ENCODE measurements around the gene EXOC3. TPM values are rescaled to one million over a fixed set of nuclear protein-coding genes. Genes with fewer than 3 reads are reported as not detected.

EXOC3 gene
- total RNA-seq, 3 donors from 2014 or later: 49.8 to 63.7 (median 53.3) TPM

DNA sequence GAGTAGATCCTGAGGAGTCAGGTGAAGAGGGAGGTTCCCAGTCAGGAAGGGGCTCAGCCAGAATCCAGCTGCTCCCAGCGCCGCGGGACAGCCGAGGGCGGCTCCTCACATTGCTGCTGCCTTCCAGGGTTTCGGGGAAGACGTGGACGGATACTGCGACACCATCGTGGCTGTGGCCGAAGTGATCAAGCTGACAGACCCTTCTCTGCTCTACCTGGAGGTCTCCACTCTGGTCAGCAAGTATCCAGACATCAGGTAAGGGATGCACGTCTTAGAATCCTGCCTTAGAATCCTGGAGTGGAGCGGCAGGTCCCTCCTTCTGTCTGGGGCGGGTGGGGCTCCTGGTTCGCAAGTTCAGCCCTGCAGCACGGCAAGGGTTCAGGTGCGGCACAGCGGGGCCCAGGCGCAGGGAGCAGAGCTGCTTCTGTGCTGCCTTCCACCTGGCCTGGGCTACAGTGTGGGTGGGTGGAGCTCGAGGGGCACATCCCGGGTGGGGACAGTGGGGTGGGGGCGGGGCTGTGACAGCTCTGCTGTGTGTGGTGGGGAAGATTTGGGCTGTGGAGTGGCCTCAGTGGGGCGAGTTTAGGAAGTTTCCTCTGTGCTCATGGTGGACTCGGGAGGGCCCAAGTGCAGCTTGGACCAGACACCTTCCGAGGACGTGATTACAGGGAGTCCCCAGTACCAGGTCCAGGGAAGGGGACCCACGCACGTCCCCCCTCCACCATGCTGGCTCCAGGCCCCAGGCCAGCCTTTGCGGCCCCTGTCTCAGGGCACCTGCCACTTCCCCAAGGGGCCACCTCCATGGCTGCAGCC, 22.8 kb downstream of the EXOC3 start:
- DNase-seq (ENCODE audit: low spot score in 2 of 2): peak in 1 of 2 donors; percentile 44
- Histone ChIP-seq H3K27ac (no peak overlapping the region), H3K4me1 (no peaks in the 10 kb centered on the region), H3K27me3 (no peaks in the 10 kb centered on the region), H3K4me3 (no peak overlapping the region), H3K36me3 (no peaks in the 10 kb centered on the region), H3K9me3 (no peaks in the 10 kb centered on the region)
- TF ChIP-seq POLR2A (IDR thresholded peaks at IDR 0.05) (no peak), CTCF (IDR thresholded peaks at IDR 0.05) (no peak), POLR2AphosphoS5 (IDR thresholded peaks at IDR 0.05) (no peak)
- intact Hi-C loops (cut with DNase I; ENCODE audit: low total_unique reads): no loop called here

DNA sequence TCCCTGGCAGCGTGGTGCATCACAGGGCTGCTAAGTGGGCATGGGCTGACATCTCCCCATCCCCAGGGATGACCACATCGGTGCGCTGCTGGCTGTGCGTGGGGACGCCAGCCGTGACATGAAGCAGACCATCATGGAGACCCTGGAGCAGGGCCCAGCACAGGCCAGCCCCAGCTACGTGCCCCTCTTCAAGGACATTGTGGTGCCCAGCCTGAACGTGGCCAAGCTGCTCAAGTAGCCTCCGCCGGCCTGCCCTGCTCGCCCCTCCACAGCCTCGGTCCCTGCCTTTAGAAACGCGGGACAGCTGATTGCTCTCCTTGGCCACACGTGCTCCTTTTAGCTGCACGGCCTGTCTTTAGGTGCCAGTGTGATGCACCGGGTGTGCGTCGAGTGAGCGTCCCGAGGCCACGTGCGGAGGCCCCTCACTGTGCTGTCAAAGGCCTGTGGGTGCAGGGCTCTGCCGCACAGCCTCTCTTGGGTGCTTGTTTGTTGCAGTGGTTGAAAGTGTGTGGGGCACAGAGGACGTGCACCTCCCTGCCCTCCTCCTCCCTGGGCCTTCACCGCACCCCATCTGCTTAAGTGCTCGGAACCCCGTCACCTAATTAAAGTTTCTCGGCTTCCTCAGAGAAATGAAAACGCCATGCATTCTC, 23.8 kb downstream of the EXOC3 start:
- TF ChIP-seq POLR2AphosphoS5 (IDR thresholded peaks at IDR 0.05) (no peak), CTCF (IDR thresholded peaks at IDR 0.05) (no peak), POLR2A (IDR thresholded peaks at IDR 0.05) (no peak)
- Histone ChIP-seq H3K9me3 (no peaks in the 10 kb centered on the region), H3K4me3 (no peak overlapping the region), H3K27me3 (no peaks in the 10 kb centered on the region), H3K27ac (no peak overlapping the region), H3K4me1 (no peaks in the 10 kb centered on the region), H3K36me3 (no peaks in the 10 kb centered on the region)
- DNase-seq (ENCODE audit: low spot score in 2 of 2): peak in 1 of 2 donors; percentile 47
- intact Hi-C loops (cut with DNase I; ENCODE audit: low total_unique reads): no loop called here

GRCh38 chr5:468401-468800, 25.4 kb downstream of the EXOC3 start:
- no peaks in the 10 kb centered on the region for H3K27me3 ChIP-seq
- H3K27ac ChIP-seq: no peak overlapping the region
- H3K36me3 ChIP-seq: no peaks in the 10 kb centered on the region
- DNase-seq (ENCODE audit: low spot score in 2 of 2): peak in 1 of 2 donors; percentile 34
- no peaks in the 10 kb centered on the region for H3K4me1 ChIP-seq
- H3K9me3 ChIP-seq: no peaks in the 10 kb centered on the region
- TF ChIP-seq POLR2AphosphoS5 (IDR thresholded peaks at IDR 0.05): no peak
- intact Hi-C loops (cut with DNase I; ENCODE audit: low total_unique reads): no loop called here
- H3K4me3 ChIP-seq: no peak overlapping the region

DNA sequence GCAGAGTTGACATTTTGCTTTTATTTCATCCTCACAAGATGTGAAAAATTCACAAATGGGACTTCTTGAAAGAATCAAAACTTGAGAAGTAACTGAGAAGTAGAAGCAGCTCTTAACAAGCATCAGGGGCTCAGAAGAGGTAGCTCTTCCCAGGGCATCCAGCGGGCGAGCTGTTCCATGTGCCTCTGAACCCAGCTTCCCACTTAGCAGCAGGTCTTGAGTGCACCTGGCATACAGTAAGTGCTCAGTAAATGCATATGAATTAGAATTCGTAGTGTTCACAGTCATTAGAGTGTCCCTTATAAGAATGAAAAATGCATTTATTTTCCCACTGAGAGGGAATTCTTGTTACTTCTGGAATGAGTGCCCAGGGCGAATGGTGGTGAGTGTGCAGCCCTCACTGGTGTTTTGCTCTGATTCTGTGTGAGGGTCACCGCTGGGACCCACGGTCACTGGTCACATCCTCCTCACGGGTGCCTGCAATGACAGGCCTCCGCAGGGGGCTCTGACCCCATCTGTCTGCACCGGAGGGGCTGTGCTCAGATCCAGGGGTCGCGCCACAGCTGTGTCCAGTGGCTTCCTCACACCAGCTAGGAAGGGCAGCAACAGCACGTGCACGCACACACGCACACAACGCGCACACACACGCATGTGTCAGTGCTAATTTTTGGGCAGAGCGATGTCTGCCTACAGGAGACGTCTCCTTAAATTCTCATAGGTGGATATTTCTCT, 26.9 kb downstream of the EXOC3 start:
- TF ChIP-seq CTCF (IDR thresholded peaks at IDR 0.05) (no peak), POLR2A (IDR thresholded peaks at IDR 0.05) (no peak), POLR2AphosphoS5 (IDR thresholded peaks at IDR 0.05) (no peak)
- Histone ChIP-seq H3K27ac (no peak overlapping the region), H3K27me3 (peaks cover 0 to 3% of the 10 kb centered on the region in 2 donors), H3K9me3 (no peaks in the 10 kb centered on the region), H3K4me1 (no peaks in the 10 kb centered on the region), H3K36me3 (no peaks in the 10 kb centered on the region), H3K4me3 (no peak overlapping the region)
- intact Hi-C loops (cut with DNase I; ENCODE audit: low total_unique reads): no loop called here
- DNase-seq (ENCODE audit: low spot score in 2 of 2): peak in 1 of 2 donors; percentile 47

GRCh38 chr5:470961-471749, 28.2 kb downstream of the EXOC3 start:
- H3K4me3 ChIP-seq: peak overlapping the region in 1 of 3 donors; percentile 80
- H3K9me3 ChIP-seq: no peaks in the 10 kb centered on the region
- peaks cover 0 to under 1% of the 10 kb centered on the region in 2 donors for H3K4me1 ChIP-seq
- TF ChIP-seq POLR2A (IDR thresholded peaks at IDR 0.05) (no peak), CTCF (IDR thresholded peaks at IDR 0.05) (no peak), POLR2AphosphoS5 (IDR thresholded peaks at IDR 0.05) (no peak)
- intact Hi-C loops (cut with DNase I; ENCODE audit: low total_unique reads): no loop called here
- H3K36me3 ChIP-seq: no peaks in the 10 kb centered on the region
- H3K27me3 ChIP-seq: peaks cover 0 to 16% of the 10 kb centered on the region in 2 donors
- no peak overlapping the region for H3K27ac ChIP-seq
- peak in 1 of 2 donors; percentile 45 for DNase-seq (ENCODE audit: low spot score in 2 of 2)

All from breast epithelium (tissue), 4 donors.